Measurements from ENCODE around the gene SLC25A23.
"Not testable (repeated sequence)": the region's sequence is repeated elsewhere in the genome, so short reads cannot be mapped to it uniquely, and the experiment has no call there.

SLC25A23 gene

GRCh38 chr19:6453951-6454565, 5.5 kb downstream of the SLC25A23 start:
- DNase-seq = no peak

- no peak for DNase-seq
Measured at GRCh38 chr19:6452899-6453298, 6.7 kb downstream of the SLC25A23 start.

GRCh38 chr19:6452223-6452614, 7.4 kb downstream of the SLC25A23 start:
- no peak for DNase-seq

- no peak for DNase-seq
Measured at GRCh38 chr19:6451583-6452222, 7.9 kb downstream of the SLC25A23 start.

GRCh38 chr19:6450166-6450565, 9.4 kb downstream of the SLC25A23 start:
- DNase-seq = no peak

GRCh38 chr19:6448045-6448444, 11.5 kb downstream of the SLC25A23 start:
- no peak for DNase-seq

GRCh38 chr19:6446452-6446851, 13.1 kb downstream of the SLC25A23 start:
- no peak for DNase-seq

- DNase-seq = no peak
Measured at GRCh38 chr19:6443986-6444385, 15.6 kb downstream of the SLC25A23 start.

- DNase-seq = no peak
Measured at GRCh38 chr19:6442087-6442688, 17.4 kb downstream of the SLC25A23 start.

- no peak for DNase-seq
Measured at GRCh38 chr19:6440905-6441304, 18.7 kb downstream of the SLC25A23 start.

- no peak for DNase-seq
Measured at GRCh38 chr19:6439743-6440142, 19.8 kb downstream of the SLC25A23 start.

GRCh38 chr19:6433663-6434062, 25.9 kb downstream of the SLC25A23 start, which contains the start of gene SLC25A41:
TSS of gene SLC25A41 (minus strand) at chr19:6433763. CDS start at chr19:6433693, 70 bp downstream.
- DNase-seq = no peak

GRCh38 chr19:6433165-6433564, 26.4 kb downstream of the SLC25A23 start:
- no peak for DNase-seq

GRCh38 chr19:6431891-6432290, 27.7 kb downstream of the SLC25A23 start:
- DNase-seq = no peak

GRCh38 chr19:6429419-6430221, 30.0 kb downstream of the SLC25A23 start:
- no peak for DNase-seq

GRCh38 chr19:6428692-6429418, 30.7 kb downstream of the SLC25A23 start:
- DNase-seq = not testable (repeated sequence)

GRCh38 chr19:6427131-6427530, 32.5 kb downstream of the SLC25A23 start:
- DNase-seq = no peak

- no peak for DNase-seq
Measured at GRCh38 chr19:6425732-6426620, 33.6 kb downstream of the SLC25A23 start.

GRCh38 chr19:6424939-6425731, 34.5 kb downstream of the SLC25A23 start:
- DNase-seq = peak; percentile 100

- no peak for DNase-seq
Measured at GRCh38 chr19:6424195-6424938, 35.2 kb downstream of the SLC25A23 start, which contains the start of gene KHSRP. TSS of gene KHSRP (minus strand) at chr19:6424811. CDS start at chr19:6424701, 110 bp downstream.

All from amniotic stem cell (primary cell).